HG03095 (cell line): ENCODE data around the gene OGFOD3.
"Not testable (repeated sequence)": the region's sequence is repeated elsewhere in the genome, so short reads cannot be mapped to it uniquely, and the experiment has no call there.

Experiments
- ATAC-seq: cut with Tn5 transposase; IDR thresholded peaks from one replicate; pipeline ENCODE4 v1.9.1; 2021; ENCODE audit warnings: moderate library complexity; ENCODE audit not compliant: unreplicated experiment

The OGFOD3 gene

GRCh38 chr17:82389379-82389778 is 29.0 kb downstream of the OGFOD3 start:
- no peak for ATAC-seq

- ATAC-seq: no peak
These were observed 29.5 kb downstream of the OGFOD3 start for GRCh38 chr17:82388922-82389283.

- no peak for ATAC-seq
These were observed 30.0 kb downstream of the OGFOD3 start for GRCh38 chr17:82388223-82388921.

- no peak for ATAC-seq
These were observed 30.7 kb downstream of the OGFOD3 start for GRCh38 chr17:82387705-82388106.

- ATAC-seq: no peak
These were observed 31.3 kb downstream of the OGFOD3 start for GRCh38 chr17:82386881-82387704.

GRCh38 chr17:82386255-82386831 is 32.0 kb downstream of the OGFOD3 start:
- ATAC-seq: no peak

GRCh38 chr17:82385559-82386254 is 32.7 kb downstream of the OGFOD3 start:
- ATAC-seq: no peak

GRCh38 chr17:82384730-82385481 is 33.5 kb downstream of the OGFOD3 start:
- no peak for ATAC-seq

GRCh38 chr17:82384051-82384729 is 34.2 kb downstream of the OGFOD3 start:
- no peak for ATAC-seq

- ATAC-seq: no peak
These were observed 35.0 kb downstream of the OGFOD3 start for GRCh38 chr17:82383411-82383810.

- ATAC-seq: no peak
These were observed 35.5 kb downstream of the OGFOD3 start for GRCh38 chr17:82382933-82383255.

- not testable (repeated sequence) for ATAC-seq
These were observed 36.0 kb downstream of the OGFOD3 start for GRCh38 chr17:82382220-82382932.

GRCh38 chr17:82381703-82382009 is 36.7 kb downstream of the OGFOD3 start:
- ATAC-seq: not testable (repeated sequence)

- no peak for ATAC-seq
These were observed 37.3 kb downstream of the OGFOD3 start for GRCh38 chr17:82380860-82381702.

- ATAC-seq: no peak
These were observed 39.7 kb downstream of the OGFOD3 start for GRCh38 chr17:82378741-82379021.

GRCh38 chr17:82377924-82378740 is 40.3 kb downstream of the OGFOD3 start:
- no peak for ATAC-seq

- ATAC-seq: not testable (repeated sequence)
These were observed 41.1 kb downstream of the OGFOD3 start for GRCh38 chr17:82377294-82377693.

- ATAC-seq: no peak
These were observed 42.2 kb downstream of the OGFOD3 start for GRCh38 chr17:82376042-82376730.
